GM18505 (cell line): ENCODE measurements around the gene LRRN3.
A peak's percentile ranks its signal among the peaks of the same experiment; 100 is the strongest.
"Not testable (repeated sequence)": the region's sequence is repeated elsewhere in the genome, so short reads cannot be mapped to it uniquely, and the experiment has no call there.

Experiments used
- ATAC-seq: cut with Tn5 transposase; IDR thresholded peaks from one replicate; pipeline ENCODE4 v1.9.1; 2021; ENCODE audit not compliant: unreplicated experiment
- POLR2A ChIP-seq: IDR thresholded peaks from 4 replicates; pipeline ENCODE4 v1.6.1; 2011; ENCODE audit warnings: borderline replicate concordance; ENCODE audit not compliant: insufficient read depth, insufficient read length; ENCODE audit errors: extremely low read depth

LRRN3 gene

DNA sequence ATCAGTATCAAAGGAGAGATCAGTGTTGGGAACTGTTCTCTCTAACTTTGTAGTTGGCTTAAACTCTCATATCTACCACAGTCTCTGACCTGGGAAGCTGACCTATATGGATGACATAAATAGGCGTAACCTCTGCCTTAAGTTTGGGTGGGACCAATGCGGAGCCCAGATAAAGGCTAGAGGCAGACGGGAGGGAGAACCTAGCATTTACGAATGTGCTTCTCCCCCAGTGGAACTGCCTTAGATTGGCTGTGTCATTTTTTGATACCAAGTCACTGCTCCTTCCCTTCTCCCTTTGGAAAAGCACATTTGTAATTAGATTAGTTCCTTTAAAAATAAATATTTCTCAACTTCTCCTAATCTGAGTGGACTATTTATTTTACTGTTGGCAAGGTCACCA is 23.7 kb upstream of the LRRN3 start:
- ATAC-seq: no peak
- no peak for TF ChIP-seq POLR2A

DNA sequence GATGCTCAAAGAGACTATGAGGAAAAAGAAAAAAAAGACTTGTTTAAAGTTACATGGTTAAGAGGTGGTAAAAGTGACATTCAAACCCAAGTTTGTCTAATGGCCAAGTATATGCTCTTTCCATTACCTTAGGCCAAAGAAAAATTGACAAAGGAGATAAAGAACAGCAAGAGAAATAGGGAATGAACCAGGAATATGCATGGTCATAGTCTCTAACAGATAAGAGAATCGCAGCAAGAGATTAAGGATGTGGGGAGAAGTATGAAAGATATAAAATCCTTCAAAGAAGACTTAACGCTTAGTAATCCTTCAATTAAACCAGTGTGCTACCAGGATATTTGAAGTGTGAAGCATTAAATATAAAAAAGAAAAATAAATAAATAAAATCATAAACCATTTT is 23.2 kb upstream of the LRRN3 start:
- TF ChIP-seq POLR2A: no peak
- no peak for ATAC-seq

DNA sequence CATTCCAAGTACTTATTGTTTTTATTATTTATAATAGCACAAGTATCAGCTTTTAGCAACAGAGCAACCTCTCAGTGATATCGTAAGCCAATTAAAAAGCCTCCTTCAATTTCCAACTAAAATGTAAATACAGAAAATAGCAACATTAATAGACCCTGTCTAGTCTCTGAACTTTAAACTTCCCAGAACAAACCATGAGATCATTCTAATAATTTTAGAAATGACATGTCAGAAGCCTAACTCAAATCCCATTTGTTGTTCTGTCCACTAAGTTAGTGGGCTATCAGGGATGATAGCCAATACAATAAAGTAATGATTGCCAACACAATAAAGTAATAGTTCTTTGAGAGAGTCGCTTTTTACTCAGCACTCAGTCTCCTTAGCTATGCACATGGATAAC is 22.3 kb upstream of the LRRN3 start:
- no peak for TF ChIP-seq POLR2A
- no peak for ATAC-seq

DNA sequence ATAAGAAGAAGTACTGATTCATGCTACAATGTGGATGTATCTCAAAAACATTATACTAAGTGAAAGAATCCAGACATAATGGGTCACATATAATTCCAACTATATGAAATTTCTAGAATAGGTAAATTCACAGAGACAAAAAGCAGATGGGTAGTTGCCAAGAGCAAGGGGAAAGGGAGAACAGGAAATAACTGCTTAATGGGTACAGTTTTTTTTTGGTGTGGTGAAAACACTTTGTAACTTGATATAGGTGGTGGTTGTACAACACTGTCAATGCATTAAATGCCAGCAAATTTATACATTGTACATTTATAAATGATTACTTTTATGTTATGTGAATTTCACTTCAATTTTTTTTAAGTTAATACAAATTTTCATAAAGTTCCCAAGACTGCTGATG is 19.4 kb upstream of the LRRN3 start:
- ATAC-seq: no peak
- no peak for TF ChIP-seq POLR2A

DNA sequence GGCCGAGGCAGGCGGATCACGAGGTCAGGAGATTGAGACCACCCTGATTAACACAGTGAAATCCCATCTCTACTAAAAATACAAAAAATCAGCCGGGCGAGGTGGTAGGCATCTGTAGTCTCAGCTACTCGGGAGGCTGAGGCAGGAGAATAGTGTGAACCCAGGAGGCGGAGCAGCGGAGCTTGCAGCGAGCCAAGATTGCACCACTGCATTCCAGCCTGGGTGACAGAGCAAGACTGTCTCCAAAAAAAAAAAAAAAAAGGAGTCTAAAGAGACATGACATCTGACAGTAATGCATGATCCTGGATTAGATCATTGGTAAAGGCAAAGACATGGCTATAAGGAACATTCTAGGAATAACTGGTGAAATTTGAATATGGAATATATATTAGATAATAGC is 18.3 kb upstream of the LRRN3 start:
- not testable (repeated sequence) for ATAC-seq

DNA sequence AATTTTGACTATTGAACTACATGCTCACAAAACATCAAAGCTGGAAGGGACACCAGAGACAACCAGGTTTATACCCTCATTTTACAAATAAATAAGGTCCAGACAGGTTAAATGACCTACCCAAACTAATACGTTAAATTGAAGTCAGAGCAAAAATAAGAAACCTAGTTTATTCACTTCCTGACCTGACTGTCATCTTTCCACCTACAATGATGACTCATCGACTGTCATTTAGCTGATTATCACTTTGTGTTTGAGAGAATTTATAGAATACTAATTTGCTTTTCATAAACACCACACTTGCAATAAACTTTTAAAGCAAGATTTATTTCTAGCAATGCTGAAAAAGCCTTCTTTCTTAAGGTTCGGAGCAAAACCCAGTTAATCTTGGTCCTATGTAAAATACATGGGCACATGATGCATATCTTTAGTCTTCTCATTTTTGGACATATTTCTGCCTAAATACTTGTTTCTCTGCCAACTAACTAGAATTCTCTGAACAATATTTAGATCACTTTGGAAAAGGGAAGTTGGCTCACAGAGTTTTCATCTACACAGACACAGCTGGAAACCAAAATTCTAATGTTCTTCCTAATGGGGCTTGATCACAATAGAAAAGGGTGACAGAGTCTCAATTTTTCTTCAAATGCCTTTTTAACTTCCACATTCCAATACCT is 16.7 kb upstream of the LRRN3 start:
- no peak for ATAC-seq
- no peak for TF ChIP-seq POLR2A

DNA sequence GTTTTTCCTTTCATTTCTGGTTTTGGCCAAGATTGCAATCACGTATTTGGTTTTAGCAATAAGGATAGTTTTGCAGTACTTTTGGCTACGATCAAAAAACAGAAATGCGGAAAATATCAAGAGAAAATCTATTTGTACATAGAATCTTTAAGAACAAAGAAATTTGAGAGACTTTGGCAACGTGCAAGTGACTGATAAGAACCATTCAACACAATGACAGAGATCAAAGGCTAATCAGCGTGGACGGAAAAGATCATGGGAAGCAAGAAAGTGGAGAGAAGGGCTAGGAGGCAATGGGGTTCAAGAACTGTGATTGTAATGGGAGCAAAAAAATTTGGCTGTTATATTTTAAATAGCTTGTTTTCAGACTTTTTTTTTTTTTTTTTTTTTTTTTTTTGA is 16.2 kb upstream of the LRRN3 start:
- no peak for ATAC-seq
- TF ChIP-seq POLR2A: no peak

DNA sequence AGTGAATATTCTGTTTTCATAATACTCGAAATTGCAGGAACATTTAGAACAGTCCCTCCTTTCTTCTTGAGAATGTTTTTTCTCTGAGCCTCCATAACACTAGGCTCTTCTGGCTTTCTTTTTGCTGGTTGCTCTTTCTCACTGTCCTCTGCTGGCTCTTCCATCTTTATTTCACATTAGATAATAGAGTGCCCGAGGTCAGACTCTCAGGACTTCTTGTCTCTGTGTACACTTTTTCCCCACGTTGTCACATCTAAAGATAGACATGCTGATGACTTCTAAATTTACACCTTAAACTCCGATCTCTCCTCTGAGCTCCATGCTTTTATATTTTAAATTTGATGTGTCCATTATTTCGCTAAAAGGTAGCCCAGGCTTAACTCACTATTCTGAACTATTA is 15.4 kb upstream of the LRRN3 start:
- no peak for ATAC-seq
- TF ChIP-seq POLR2A: no peak

DNA sequence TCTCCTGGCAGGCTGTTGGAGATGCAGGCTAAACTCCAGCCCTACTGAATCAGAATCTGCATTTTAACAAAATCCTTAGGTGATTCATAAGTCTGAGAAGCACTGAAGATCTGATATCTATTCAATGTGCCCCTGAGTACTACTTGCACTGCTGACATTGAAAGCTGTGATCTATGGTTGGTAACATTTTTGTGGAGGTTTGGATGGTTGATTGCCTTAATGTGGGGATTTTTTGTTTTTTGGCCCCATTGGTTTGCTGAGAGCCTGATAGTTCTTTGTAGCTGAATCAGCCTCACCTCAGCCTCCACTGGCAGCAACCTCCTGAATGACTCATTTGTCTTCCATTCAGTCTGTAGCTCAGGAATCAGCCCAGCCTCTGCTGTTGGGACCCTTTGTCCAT is 14.7 kb upstream of the LRRN3 start:
- no peak for TF ChIP-seq POLR2A
- ATAC-seq: no peak

DNA sequence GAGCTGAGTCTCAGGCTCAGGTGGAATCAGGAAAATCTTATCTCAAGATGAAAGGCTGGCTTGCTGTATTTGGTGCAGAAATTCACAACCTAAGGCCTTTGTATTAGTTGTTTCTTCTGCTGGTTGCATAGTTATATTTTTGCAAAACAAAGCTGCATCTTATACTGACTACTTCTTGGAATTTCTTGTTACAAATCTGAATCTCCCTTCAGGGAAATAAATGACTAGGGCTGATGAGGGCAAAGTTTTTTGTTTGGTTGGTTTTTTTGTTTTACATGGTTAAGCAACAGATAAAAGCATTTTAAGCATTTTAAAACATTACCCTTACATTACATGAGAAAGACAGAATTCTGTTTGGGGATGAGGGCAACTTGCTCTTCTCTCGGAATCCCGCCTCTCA is 13.9 kb upstream of the LRRN3 start:
- ATAC-seq: no peak
- TF ChIP-seq POLR2A: no peak

DNA sequence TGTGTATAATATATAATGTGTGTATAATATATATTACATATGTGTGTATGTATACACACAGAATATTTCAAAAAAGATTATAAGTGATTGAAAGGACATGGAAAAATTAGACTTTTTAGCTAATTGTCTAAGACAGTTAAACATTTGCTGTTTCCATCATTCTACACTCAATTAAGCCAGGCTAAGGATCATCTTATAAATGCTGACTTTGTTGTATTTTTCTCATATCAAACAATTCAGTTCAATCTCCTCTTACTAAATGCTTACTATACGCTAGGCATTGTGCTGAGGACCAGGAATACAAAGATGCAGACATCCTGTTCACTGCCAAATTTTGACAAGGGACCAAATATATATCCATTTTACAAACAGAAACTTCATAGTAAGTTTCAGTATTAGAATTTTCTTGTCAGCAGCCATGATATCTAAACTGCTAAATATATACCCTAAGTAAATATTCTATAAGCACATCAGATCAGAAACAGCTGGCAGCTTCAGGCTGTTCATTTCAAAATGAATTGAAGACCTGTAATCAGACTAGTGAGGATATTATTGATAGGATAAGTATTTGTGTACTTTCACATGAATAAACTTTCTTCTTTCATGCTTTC is 10.3 kb upstream of the LRRN3 start:
- no peak for ATAC-seq
- TF ChIP-seq POLR2A: no peak

DNA sequence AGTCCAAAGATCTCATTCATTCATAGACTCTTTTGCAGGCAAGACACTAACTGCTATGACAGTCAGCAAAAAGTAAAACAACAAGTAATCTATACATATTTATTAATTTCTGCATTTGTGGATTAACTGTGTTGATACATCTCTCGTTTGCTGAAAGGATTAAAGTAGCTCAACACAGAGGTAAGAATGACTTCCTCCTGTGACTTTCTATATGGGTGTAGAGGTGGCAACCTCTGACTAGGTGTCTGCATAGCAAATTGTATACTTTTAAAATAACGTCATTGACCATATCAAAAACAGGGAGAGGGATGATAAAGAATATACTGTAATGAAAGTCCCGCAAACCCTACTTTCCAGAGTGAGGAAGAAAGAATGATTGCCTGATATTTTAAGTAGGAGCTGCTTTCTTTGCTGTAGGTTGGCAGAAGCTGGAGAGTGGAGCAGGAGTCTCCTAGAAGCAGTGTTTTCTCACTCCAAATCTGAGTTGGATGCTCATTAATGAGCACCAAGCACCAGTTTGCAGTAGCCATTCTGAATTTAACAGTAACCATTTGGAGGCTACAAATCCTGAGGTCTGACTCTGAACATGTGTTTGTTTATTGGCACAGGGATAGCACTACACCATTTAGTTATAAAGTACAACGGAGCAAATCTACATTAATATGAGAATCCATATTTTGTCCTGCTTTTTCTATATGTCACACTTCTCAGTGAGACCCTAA is 9.2 kb upstream of the LRRN3 start:
- no peak for ATAC-seq
- TF ChIP-seq POLR2A: no peak

DNA sequence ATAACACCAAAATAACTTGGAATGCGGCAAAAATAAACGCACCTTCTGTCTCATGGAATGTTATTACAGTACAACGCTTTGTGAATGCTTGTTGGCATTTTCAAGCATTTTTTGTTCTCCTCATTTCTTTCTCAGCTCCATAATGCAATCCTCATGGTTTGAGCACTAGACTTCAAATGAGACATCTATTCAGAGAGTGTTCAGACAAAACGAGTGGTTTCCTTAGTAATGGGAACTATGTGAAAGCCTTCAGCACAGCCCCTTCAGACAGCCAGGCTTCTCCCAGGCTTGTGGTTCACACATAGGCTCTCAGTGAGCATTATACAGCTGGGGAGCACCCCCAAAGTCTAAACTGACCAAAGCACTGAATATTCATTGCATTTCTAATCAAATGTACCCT is 8.6 kb upstream of the LRRN3 start:
- no peak for ATAC-seq
- no peak for TF ChIP-seq POLR2A

DNA sequence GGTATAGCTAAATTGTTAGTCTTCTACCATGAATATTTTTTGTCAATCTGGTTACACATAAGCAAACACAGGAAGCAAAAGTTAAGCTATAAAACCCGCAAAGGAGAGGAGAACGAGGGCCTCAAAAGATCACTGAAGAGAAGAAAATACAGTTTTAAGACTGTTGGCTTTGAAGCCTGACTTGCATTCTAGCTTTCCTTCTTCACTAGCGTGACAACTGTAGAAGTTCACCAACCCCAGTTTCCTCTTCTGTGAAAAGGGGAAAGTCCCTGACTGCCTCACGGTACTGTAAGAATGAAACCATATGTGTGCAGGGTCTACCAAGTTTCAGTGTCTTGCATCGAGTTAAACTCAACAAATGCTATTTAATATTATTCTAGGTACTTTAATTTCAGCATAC is 7.5 kb upstream of the LRRN3 start:
- peak; percentile 98 for ATAC-seq
- no peak for TF ChIP-seq POLR2A
